ENCODE data around the gene MARS1.
"Not testable (repeated sequence)": the region's sequence is repeated elsewhere in the genome, so short reads cannot be mapped to it uniquely, and the experiment has no call there.

MARS1 gene

DNA sequence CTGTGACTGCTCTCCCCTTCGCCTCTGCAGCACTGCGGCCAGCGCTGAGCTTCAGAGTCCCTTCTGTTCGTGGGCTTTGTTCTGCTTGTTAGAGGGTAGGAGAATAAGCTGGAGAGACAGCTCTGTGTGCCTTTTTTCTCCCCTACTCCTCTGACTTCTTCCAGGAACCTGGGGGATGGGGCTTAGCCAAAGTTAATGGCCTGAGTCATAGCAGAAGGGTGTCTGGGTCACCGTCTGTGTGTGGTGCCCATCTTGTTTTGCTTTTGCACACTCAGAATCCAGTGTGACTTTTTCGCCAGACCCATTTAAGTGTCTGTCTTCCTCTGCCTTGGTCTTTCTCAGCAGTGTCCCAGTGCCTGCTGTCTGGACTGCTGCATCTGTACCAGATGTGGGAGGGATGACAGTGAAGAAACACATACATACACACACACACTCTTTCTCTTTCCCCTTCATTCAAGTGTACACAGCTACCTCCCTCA, 65.0 kb downstream of the MARS1 start:
- no peak for DNase-seq

DNA sequence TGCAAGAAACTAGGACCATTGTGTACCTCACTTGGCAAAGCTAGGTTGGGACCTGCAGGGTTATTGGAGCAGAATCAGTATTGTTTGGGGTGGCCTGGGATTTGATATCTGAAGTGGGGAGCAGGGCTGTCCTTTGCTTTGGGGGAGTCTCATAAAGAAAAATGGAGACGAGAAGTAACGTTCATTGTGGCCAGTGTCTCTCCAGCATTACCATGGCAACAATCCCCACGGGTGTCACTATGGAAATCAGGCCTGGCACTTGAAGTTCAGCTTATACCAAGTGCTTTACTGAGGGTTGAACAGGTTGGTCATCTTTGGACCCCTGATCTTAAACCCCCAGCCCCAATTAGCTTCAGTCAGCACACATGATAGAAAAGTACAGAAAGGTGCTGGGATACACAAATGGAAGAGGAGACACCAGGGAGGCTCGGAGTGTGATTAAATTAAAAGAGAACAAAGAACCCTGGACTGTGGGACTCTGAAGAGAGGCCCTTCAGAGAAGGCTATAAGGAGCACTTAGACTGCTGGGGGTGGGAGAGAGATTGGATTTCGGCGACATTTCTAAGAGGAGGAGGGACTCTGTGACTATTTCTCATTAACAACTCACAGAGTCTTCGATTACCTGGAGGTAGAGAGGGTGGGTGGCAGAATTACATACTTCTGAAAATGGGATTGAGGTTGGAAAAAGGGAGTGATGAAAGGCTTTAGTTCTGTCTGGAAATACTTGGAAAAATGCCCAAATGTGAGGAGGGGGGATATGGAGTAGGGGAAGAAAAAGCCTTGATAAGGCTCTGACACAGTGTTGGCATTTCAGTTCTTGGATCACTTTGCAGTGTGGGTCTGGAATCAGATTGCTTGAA, 65.7 kb downstream of the MARS1 start:
- DNase-seq: no peak

DNA sequence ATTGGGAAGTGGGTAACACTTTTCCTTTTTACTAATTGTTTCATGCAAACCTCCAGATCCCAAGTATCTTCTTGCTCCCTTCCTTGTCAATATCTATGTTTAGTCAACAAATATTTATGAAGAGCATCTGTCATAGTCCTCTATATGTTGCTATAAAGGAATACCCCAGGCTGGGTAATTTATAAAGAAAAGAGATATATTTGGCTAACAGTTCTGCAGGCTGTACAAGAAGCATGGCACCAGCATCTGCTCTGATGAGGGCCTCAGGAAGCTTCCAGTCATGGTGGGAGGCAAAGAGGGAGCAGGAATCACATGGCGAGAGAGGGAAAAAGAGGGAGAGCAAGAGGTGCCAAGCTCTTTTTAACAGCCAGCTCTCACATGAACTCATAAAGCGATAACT, 66.6 kb downstream of the MARS1 start:
- DNase-seq: no peak

DNA sequence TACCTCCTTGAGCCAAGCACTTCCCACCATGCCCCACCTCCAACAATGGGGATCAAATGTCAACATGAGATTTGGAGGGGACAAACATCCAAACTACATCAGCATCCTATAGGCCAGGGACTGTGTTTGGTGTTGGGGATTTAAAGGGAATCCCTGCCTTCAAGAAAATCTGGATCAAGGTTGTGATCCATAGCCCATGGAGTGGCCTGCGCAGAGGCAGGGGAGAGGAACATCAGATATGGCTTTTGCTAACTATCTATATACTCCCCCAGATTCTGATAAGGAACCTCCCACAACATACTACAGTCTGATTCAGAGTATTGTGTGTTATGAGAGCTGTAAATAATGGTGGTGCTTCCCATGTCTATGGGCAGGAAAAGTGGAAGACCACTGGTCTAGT, 67.0 kb downstream of the MARS1 start:
- no peak for DNase-seq

DNA sequence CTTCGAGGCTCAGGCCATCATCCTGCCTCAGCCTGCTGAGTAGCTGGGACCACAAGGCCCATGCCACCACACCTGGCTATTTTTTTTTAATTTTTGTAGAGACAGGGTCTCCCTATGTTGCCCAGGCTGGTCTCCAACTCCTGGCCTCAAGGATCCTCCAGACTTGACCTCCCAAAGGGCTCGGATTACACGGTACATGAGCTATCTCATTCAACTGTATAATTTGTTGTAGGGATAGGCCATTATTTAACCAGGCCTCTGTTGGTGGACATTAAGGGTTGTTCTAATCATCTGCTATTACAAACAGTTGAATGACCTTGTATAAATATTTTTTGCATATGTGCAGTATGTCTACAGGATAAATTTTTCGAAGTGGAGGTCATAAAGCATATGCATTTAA, 71.0 kb downstream of the MARS1 start:
- DNase-seq: no peak

DNA sequence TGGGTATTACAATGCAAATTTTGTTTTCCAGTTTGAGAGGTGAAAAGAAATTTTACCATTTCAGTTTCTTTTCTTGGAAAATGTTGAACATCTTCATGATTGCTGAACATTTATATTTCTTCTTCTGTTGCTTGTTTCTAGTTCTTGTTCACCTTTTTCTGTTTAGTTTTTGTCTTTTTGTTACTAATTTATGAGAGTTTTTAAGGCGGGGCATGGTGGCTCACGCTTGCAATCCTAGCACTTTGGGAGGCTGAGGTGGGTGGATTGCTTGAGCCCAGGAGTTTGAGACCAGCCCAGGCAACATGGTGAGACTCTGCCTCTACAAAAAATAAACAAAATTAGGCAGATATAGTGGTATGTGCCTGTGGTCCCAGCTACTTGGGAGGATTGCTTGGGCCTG, 72.6 kb downstream of the MARS1 start:
- DNase-seq: no peak

DNA sequence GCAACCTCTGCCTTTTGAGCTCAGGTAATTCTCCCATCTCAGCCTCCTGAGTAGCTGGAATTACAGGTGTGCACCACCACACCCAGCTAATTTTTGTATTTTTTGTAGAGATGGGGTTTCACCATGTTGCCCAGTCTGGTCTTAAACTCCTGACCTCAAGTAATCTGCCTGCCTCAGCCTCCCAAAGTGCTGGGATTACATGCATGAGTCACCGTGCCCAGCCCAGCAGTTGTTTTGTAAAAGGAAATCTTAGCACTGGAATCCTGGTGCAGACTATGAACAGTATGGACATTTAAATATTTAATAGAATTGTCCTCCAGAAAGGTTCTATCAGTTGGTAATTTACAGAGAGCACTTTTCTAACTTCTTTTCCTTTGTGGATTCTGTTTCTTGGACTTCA, 73.2 kb downstream of the MARS1 start:
- DNase-seq: not testable (repeated sequence)

DNA sequence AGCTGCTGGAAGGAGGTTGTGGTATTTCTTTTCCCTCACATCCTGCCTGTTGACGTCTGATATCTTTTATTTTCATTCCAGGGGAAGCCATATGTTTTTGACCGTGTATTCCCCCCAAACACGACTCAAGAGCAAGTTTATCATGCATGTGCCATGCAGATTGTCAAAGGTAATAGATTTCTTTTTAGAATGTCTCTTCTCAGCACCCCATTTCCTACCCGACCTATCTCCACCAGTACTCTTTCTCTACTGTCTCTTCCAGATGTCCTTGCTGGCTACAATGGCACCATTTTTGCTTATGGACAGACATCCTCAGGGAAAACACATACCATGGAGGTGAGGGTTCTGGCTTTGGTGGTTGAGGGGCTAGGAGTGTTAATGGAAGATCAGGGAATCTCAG, 75.5 kb downstream of the MARS1 start:
- no peak for DNase-seq

DNA sequence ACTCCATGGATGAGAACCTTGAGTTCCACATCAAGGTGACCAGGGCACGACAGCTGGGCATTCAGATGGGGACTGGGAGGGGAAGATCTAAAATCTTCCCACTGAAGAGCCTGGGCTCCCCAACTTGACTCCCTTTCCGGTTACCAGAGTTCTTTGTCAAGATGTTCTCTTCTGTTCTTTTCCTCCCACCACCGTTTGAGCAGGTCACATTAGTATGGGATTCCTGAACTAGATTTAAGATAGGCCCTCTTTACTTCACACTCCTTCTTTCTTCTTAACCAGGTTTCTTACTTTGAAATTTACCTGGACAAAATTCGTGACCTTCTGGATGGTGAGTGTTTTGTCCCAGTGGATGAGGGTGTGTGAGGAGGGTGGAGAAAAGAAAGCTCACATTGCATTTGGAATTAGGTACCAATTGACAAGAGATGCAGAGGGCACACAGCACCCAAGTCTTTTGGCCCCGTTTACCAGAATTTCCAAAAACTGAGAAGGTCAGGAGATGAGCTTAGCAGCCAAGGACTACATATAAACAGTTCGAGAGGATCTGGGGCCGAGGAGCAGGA, 76.4 kb downstream of the MARS1 start:
- DNase-seq: no peak
